Neural crest cell (in vitro differentiated cells): Measurements from ENCODE around the gene AHNAK. TPM values are rescaled to one million over a fixed set of nuclear protein-coding genes. Genes with fewer than 3 reads are reported as not detected.
"Not testable (repeated sequence)": the region's sequence is repeated elsewhere in the genome, so short reads cannot be mapped to it uniquely, and the experiment has no call there.

Source experiments
- DNase-seq: peaks from one replicate; pipeline ENCODE4 v3.0.0; 2021; ENCODE audit warnings: low read depth, mixed read lengths, low spot score
- H3K27ac Mint-ChIP-seq: one replicate; pipeline ENCODE4 v1.8.0; 2021; ENCODE audit warnings: mild to moderate bottlenecking, mixed read lengths; ENCODE audit not compliant: unreplicated experiment
- H3K27me3 Mint-ChIP-seq: 2 replicates; pipeline ENCODE4 v1.8.0; 2021; ENCODE audit warnings: low read depth, mild to moderate bottlenecking, mixed read lengths
- H3K36me3 Mint-ChIP-seq: 2 replicates; pipeline ENCODE4 v1.8.0; 2021; ENCODE audit warnings: low read depth, mild to moderate bottlenecking, mixed read lengths
- H3K4me1 Mint-ChIP-seq: 2 replicates; pipeline ENCODE4 v1.8.0; 2021; ENCODE audit warnings: mixed read lengths
- H3K4me3 Mint-ChIP-seq: one replicate; pipeline ENCODE4 v1.8.0; 2021; ENCODE audit warnings: mild to moderate bottlenecking, mixed read lengths
- H3K9me3 Mint-ChIP-seq: 2 replicates; pipeline ENCODE4 v1.8.0; 2021; ENCODE audit warnings: mixed read lengths
- total RNA-seq: library from RNA; stranded (reverse); gene quantifications from 2 replicates; pipeline ENCODE4 v1.2.1, GENCODE V29; 2021
- TF ChIP-seq, protein P1 (sequence below): fragments of 200-600 bp; sonication (generic); conservative IDR thresholded peaks from 2 replicates; pipeline ENCODE4 v1.5.0; 2021; ENCODE audit warnings: antibody characterized with exemption, mild to moderate bottlenecking

AHNAK gene
- total RNA-seq, 1 donor from 2014 or later = 0.65 TPM

DNA sequence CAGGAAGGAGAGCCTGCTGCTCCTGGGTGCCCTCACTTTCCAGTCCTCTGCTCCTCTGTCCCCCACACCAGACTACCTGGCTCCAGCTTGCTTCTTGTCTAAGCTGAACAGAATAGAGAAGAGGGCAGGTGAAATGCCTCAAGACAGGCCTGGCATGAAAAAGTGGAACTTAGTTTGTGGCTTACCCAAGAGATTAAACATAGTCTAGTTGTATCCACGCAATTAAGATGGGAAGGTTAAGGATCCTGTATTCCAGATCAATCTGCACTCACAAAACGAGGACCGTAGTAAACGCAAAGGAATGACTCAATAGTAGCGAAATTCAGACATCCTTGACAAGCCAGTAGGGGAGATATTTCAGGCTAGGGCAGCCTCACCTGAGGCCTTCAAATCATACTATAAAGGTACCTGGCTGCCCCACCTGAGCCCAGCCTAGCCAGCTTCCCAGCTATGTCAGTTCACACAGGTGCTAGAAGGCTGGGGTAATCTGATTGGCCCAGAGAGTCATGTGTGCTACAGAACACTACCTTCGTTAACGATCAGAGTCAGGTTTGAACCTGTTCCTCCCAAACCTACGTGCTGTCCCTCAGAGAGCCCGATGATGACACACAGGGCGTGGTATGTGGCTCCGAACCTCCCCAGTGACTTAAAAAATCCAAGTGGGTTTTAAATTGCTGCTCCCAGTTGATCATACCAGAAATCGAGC lies 46.5 kb downstream of the AHNAK start:
- TF ChIP-seq, protein P1, sequence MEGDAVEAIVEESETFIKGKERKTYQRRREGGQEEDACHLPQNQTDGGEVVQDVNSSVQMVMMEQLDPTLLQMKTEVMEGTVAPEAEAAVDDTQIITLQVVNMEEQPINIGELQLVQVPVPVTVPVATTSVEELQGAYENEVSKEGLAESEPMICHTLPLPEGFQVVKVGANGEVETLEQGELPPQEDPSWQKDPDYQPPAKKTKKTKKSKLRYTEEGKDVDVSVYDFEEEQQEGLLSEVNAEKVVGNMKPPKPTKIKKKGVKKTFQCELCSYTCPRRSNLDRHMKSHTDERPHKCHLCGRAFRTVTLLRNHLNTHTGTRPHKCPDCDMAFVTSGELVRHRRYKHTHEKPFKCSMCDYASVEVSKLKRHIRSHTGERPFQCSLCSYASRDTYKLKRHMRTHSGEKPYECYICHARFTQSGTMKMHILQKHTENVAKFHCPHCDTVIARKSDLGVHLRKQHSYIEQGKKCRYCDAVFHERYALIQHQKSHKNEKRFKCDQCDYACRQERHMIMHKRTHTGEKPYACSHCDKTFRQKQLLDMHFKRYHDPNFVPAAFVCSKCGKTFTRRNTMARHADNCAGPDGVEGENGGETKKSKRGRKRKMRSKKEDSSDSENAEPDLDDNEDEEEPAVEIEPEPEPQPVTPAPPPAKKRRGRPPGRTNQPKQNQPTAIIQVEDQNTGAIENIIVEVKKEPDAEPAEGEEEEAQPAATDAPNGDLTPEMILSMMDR = no peak
- Mint-ChIP-seq H3K27me3 (peaks cover 24% of the 10 kb centered on the region), H3K4me1 (peaks cover 23% of the 10 kb centered on the region), H3K27ac (no peak overlapping the region), H3K36me3 (no peaks in the 10 kb centered on the region), H3K4me3 (no peak overlapping the region), H3K9me3 (no peaks in the 10 kb centered on the region)
- no peak for DNase-seq

GRCh38 chr11:62499311-62499943 lies 47.2 kb downstream of the AHNAK start:
- H3K36me3 Mint-ChIP-seq, H3K27ac Mint-ChIP-seq: not testable (repeated sequence)
- H3K4me1 Mint-ChIP-seq = peaks cover 19% of the 10 kb centered on the region

GRCh38 chr11:62498492-62499286 lies 47.9 kb downstream of the AHNAK start:
- Mint-ChIP-seq H3K27ac (no peak overlapping the region), H3K9me3 (no peaks in the 10 kb centered on the region), H3K36me3 (no peaks in the 10 kb centered on the region), H3K4me1 (peaks cover 19% of the 10 kb centered on the region), H3K4me3 (no peak overlapping the region), H3K27me3 (peaks cover 16% of the 10 kb centered on the region)
- TF ChIP-seq, protein P1 = no peak
- no peak for DNase-seq

More at GRCh38 chr11:62499311-62499943, 47.2 kb downstream of the AHNAK start:
- H3K27me3 Mint-ChIP-seq = peaks cover 20% of the 10 kb centered on the region
- H3K4me3 Mint-ChIP-seq, DNase-seq, H3K9me3 Mint-ChIP-seq: not testable (repeated sequence)

GRCh38 chr11:62498031-62498430 lies 48.6 kb downstream of the AHNAK start:
- Mint-ChIP-seq H3K4me3 (no peak overlapping the region), H3K27me3 (peaks cover 16% of the 10 kb centered on the region), H3K36me3 (no peaks in the 10 kb centered on the region), H3K4me1 (peaks cover 19% of the 10 kb centered on the region), H3K27ac (no peak overlapping the region), H3K9me3 (no peaks in the 10 kb centered on the region)
- TF ChIP-seq, protein P1 = no peak
- no peak for DNase-seq

DNA sequence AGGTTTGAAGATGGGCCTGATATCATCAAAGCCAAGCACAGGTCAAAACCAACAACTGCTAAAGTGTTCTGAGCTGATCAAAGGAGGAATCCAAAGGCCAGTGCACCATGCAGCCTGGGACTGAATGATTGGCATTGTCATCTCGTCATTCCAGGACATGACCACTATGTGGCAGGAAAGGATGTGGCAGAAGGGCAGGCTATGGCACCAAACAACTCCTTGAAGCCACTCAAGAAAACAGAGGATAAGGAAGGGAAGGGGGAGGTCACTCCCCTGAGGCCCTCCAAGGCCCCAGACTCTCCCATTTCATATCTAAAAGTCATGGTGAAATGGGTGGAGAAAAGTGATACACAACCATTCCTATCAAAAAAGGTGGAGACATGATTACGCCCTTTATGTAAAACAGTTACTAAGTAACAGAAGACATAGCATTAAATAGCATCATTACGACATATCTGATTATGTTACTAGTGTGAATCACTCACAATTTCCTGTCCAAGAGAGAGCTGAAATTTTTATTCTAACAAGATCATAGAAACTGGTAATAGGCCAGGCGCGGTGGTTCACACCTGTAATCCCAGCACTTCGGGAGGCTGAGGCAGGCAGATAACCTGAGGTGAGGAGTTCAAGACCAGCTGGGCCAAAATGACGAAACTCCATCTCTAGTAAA lies 49.3 kb downstream of the AHNAK start:
- TF ChIP-seq, protein P1 = peak; percentile 42
- Mint-ChIP-seq H3K4me1 (peaks cover 15% of the 10 kb centered on the region), H3K27me3 (peaks cover 8% of the 10 kb centered on the region), H3K9me3 (no peaks in the 10 kb centered on the region), H3K4me3 (no peak overlapping the region), H3K36me3 (no peaks in the 10 kb centered on the region), H3K27ac (no peak overlapping the region)
- DNase-seq = no peak
